ENCODE results near the gene CHST8.

The CHST8 gene

GRCh38 chr19:33785795-33786194 lies 164.0 kb downstream of the CHST8 start:
- no peak overlapping the region for H3K4me3 ChIP-seq (ENCODE audit: low read length)
- no peak for TF ChIP-seq CTCF (conservative IDR thresholded peaks at IDR 0.05; ENCODE audit: low read depth, low read length)
- no peak for DNase-seq (ENCODE audit: low read depth)

GRCh38 chr19:33788676-33789075 lies 166.9 kb downstream of the CHST8 start:
- TF ChIP-seq CTCF (conservative IDR thresholded peaks at IDR 0.05; ENCODE audit: low read depth, low read length), result no peak
- DNase-seq (ENCODE audit: low read depth), result no peak
- no peak overlapping the region for H3K4me3 ChIP-seq (ENCODE audit: low read length)

GRCh38 chr19:33789344-33789743 lies 167.6 kb downstream of the CHST8 start:
- no peak overlapping the region for H3K4me3 ChIP-seq (ENCODE audit: low read length)
- no peak for DNase-seq (ENCODE audit: low read depth)
- TF ChIP-seq CTCF (conservative IDR thresholded peaks at IDR 0.05; ENCODE audit: low read depth, low read length), result no peak

GRCh38 chr19:33794683-33795369 lies 173.1 kb downstream of the CHST8 start:
- DNase-seq (ENCODE audit: low read depth), result no peak
- TF ChIP-seq CTCF (conservative IDR thresholded peaks at IDR 0.05; ENCODE audit: low read depth, low read length), result no peak
- peak overlapping the region; percentile 54 for H3K4me3 ChIP-seq (ENCODE audit: low read length)

GRCh38 chr19:33795370-33796163 lies 173.8 kb downstream of the CHST8 start:
- no peak for DNase-seq (ENCODE audit: low read depth)
- peak; percentile 65 for TF ChIP-seq CTCF (conservative IDR thresholded peaks at IDR 0.05; ENCODE audit: low read depth, low read length)
- peak overlapping the region; percentile 59 for H3K4me3 ChIP-seq (ENCODE audit: low read length)

- TF ChIP-seq CTCF (conservative IDR thresholded peaks at IDR 0.05; ENCODE audit: low read depth, low read length), result no peak
- H3K4me3 ChIP-seq (ENCODE audit: low read length), result peak within 1 kb of the TSS; percentile 62
- DNase-seq (ENCODE audit: low read depth), result no peak
Measured at GRCh38 chr19:33796164-33796875, 174.6 kb downstream of the CHST8 start, which contains the start of gene KCTD15. Gene KCTD15 (plus strand): TSS chr19:33796870. CDS start chr19:33800455, 3,585 bp downstream.
